Smooth muscle cell (in vitro differentiated cells): ENCODE results near the gene NDUFB10. TPM values are rescaled to one million over a fixed set of nuclear protein-coding genes. Genes with fewer than 3 reads are reported as not detected.

Source experiments
- DNase-seq: peaks from one replicate; lab custom pipeline; 2025; ENCODE audit not compliant: unreplicated experiment; lab: John Stamatoyannopoulos, UW
- H2AFZ ChIP-seq: fragments of 200-600 bp; sonication (generic); 2 replicates; pipeline ENCODE4 v1.6.0; 2016; ENCODE audit warnings: antibody characterized with exemption, low read depth, mild to moderate bottlenecking
- H3F3A ChIP-seq: fragments of 200-600 bp; sonication (generic); 2 replicates; pipeline ENCODE4 v1.6.0; 2017; ENCODE audit warnings: antibody characterized with exemption, low read depth
- H3K27ac ChIP-seq: fragments of 200-600 bp; sonication (generic); 2 replicates; pipeline ENCODE4 v1.5.1; 2016; ENCODE audit warnings: low read depth, mild to moderate bottlenecking
- H3K27me3 ChIP-seq: fragments of 200-600 bp; sonication (generic); 2 replicates; pipeline ENCODE4 v1.6.1; 2016; ENCODE audit warnings: low read depth, mild to moderate bottlenecking
- H3K36me3 ChIP-seq: fragments of 200-600 bp; sonication (generic); 2 replicates; pipeline ENCODE4 v1.5.1; 2016; ENCODE audit warnings: low read depth
- H3K4me1 ChIP-seq: fragments of 200-600 bp; sonication (generic); 2 replicates; pipeline ENCODE4 v1.5.1; 2016; ENCODE audit warnings: low read depth
- H3K4me2 ChIP-seq: fragments of 200-600 bp; sonication (generic); 2 replicates; pipeline ENCODE4 v1.6.0; 2016; ENCODE audit warnings: mild to moderate bottlenecking
- H3K4me3 ChIP-seq: fragments of 200-600 bp; sonication (generic); 2 replicates; pipeline ENCODE4 v1.5.1; 2016; ENCODE audit warnings: mild to moderate bottlenecking
- H3K79me2 ChIP-seq: fragments of 200-600 bp; sonication (generic); 2 replicates; pipeline ENCODE4 v1.6.0; 2016; ENCODE audit warnings: low read depth, mild to moderate bottlenecking
- H3K9ac ChIP-seq: fragments of 200-600 bp; sonication (generic); 2 replicates; pipeline ENCODE4 v1.6.0; 2016; ENCODE audit warnings: low read depth
- H3K9me3 ChIP-seq: fragments of 200-600 bp; sonication (generic); replicated peaks from 2 replicates; pipeline ENCODE4 v1.5.1; 2016; ENCODE audit warnings: low read depth
- H4K20me1 ChIP-seq: fragments of 200-600 bp; sonication (generic); 2 replicates; pipeline ENCODE4 v1.6.0; 2016; ENCODE audit warnings: low read depth
- CTCF ChIP-seq: fragments of 200-600 bp; sonication (generic); IDR thresholded peaks from 2 replicates; pipeline ENCODE4 v1.5.1; 2017; ENCODE audit warnings: borderline replicate concordance, mild to moderate bottlenecking, antibody characterized with exemption; ENCODE audit not compliant: insufficient read depth, poor library complexity, severe bottlenecking
- WGBS: methylation state at CpG from one replicate; pipeline ENCODE4 v1.1.7; 2016; ENCODE audit warnings: low lambda C conversion rate; 5-methylcytosine and 5-hydroxymethylcytosine counted together
- polyA plus RNA-seq: library from polyadenylated mRNA; unstranded; fragments of >200 nt; fragmentation: Nextera tagmentation; extraction: Ambion mirVana; gene quantifications from 2 replicates; pipeline ENCODE4 v1.2.1, GENCODE V29; 2016
- total RNA-seq: library from RNA; depleted of rRNA; stranded (reverse); fragments of >200 nt; gene quantifications from 2 replicates; pipeline ENCODE4 v1.2.3, GENCODE V29; 2014

NDUFB10 gene
- total and polyA plus RNA-seq, 2 experiments from 2014 or later = 176 to 295 TPM

GRCh38 chr16:1975432-1976215 lies 16.3 kb downstream of the NDUFB10 start:
- H2AFZ ChIP-seq = no peak overlapping the region
- no peak overlapping the region for H3K4me3 ChIP-seq
- H3K36me3 ChIP-seq = no peaks in the 10 kb centered on the region
- no peak overlapping the region for H3K9ac ChIP-seq
- no peaks in the 10 kb centered on the region for H3K9me3 ChIP-seq
- no peaks in the 10 kb centered on the region for H3F3A ChIP-seq
- peaks cover 24% of the 10 kb centered on the region for H3K4me1 ChIP-seq
- H3K27me3 ChIP-seq = peaks cover 31% of the 10 kb centered on the region
- WGBS = 97% methylated on average over 33 of the region's 33 CpGs
- H3K79me2 ChIP-seq = peaks cover 18% of the 10 kb centered on the region
- no peak for TF ChIP-seq CTCF
- H3K27ac ChIP-seq = no peak overlapping the region
- H3K4me2 ChIP-seq = no peak overlapping the region
- no peak for DNase-seq
- H4K20me1 ChIP-seq = no peaks in the 10 kb centered on the region

- no peak for TF ChIP-seq CTCF
- Histone ChIP-seq H3K36me3 (no peaks in the 10 kb centered on the region), H3K9me3 (no peaks in the 10 kb centered on the region), H3K4me1 (peaks cover 24% of the 10 kb centered on the region), H3K4me2 (no peak overlapping the region), H4K20me1 (no peaks in the 10 kb centered on the region), H3K27me3 (peaks cover 36% of the 10 kb centered on the region), H3F3A (no peaks in the 10 kb centered on the region), H2AFZ (no peak overlapping the region), H3K9ac (no peak overlapping the region), H3K79me2 (peaks cover 18% of the 10 kb centered on the region), H3K27ac (no peak overlapping the region), H3K4me3 (no peak overlapping the region)
- 97% methylated on average over 8 of the region's 8 CpGs for WGBS
- DNase-seq = no peak
Observed at GRCh38 chr16:1976216-1976520, 16.8 kb downstream of the NDUFB10 start.

DNA sequence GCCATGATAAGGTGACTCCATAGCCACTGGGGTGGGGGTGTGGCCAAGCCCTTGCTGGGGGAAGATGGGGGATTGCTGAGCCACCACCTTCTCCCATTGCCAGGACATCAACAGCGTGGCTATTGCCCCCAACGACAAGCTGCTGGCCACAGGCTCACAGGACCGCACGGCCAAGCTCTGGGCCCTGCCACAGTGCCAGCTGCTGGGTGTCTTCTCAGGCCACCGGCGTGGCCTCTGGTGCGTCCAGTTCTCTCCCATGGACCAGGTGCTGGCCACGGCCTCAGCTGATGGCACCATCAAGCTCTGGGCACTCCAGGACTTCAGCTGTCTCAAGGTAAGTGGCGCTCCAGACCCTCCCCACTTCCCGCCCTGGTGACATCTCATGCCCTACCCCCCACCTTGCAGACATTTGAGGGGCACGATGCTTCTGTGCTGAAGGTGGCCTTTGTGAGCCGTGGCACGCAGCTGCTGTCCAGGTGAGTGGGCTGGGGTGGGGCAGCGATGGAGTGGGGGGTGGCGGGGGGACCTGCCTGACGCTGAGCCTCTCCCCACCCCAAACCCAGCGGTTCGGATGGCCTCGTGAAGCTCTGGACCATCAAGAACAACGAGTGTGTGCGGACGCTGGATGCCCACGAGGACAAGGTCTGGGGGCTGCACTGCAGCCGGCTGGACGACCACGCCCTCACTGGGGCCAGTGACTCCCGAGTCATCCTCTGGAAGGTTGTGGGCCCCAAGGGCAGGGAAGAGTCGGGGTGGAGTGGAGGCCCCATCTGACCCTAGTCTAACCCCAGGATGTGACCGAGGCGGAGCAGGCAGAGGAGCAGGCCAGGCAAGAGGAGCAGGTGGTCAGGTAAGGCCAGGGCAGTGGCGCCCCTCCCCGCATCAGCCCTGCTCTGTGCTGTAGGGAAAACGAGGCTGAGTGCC lies 17.9 kb downstream of the NDUFB10 start:
- no peak overlapping the region for H3K4me2 ChIP-seq
- peaks cover 24% of the 10 kb centered on the region for H3K4me1 ChIP-seq
- no peak overlapping the region for H3K9ac ChIP-seq
- no peaks in the 10 kb centered on the region for H3K36me3 ChIP-seq
- 94% methylated on average over 30 of the region's 33 CpGs for WGBS
- H3K79me2 ChIP-seq = peaks cover 16% of the 10 kb centered on the region
- no peaks in the 10 kb centered on the region for H4K20me1 ChIP-seq
- H3K9me3 ChIP-seq = no peaks in the 10 kb centered on the region
- no peak overlapping the region for H3K4me3 ChIP-seq
- no peak overlapping the region for H3K27ac ChIP-seq
- no peaks in the 10 kb centered on the region for H3F3A ChIP-seq
- H3K27me3 ChIP-seq = peaks cover 47% of the 10 kb centered on the region
- no peak for DNase-seq
- TF ChIP-seq CTCF = no peak
- no peak overlapping the region for H2AFZ ChIP-seq
